GM12878 (cell line): Measurements from ENCODE around the gene GINS1. TPM values are rescaled to one million over a fixed set of nuclear protein-coding genes. Genes with fewer than 3 reads are reported as not detected.

Experiments
- ATAC-seq: fragments of 200-7000 bp; cut with Tn5 transposase; 3 replicates; pipeline ENCODE4 v1.9.1; 2020; ENCODE audit warnings: mild to moderate bottlenecking, moderate library complexity
- BruUV-seq: library from RNA; stranded (reverse); fragments of 400-500 nt; replicated peaks from 2 replicates; lab custom pipeline; 2021; lab: Mats Ljungman, UMichigan
- CTCF ChIA-PET: fragments of 300-600 bp; sonication (Branson Sonifier 250); formaldehyde crosslinking; extraction: SDS; loops from one replicate; lab custom pipeline; 2021; ENCODE audit warnings: inconsistent platforms; lab: Yijun Ruan, JAX
- POLR2A ChIA-PET: fragments of 350-600 bp; formaldehyde crosslinking; extraction: SDS; loops from one replicate; lab custom pipeline; 2021; ENCODE audit warnings: inconsistent platforms; lab: Charles Lee
- RAD21 ChIA-PET: fragments of 300-600 bp; sonication (Branson Sonifier 250); formaldehyde crosslinking; loops from one replicate; lab custom pipeline; 2023; ENCODE audit warnings: antibody characterized with exemption; ENCODE audit not compliant: unreplicated experiment; lab: Charles Lee
- SMC1A ChIA-PET: fragments of 300-600 bp; sonication (Branson Sonifier 250); formaldehyde crosslinking; loops from one replicate; lab custom pipeline; 2023; ENCODE audit not compliant: unreplicated experiment, uncharacterized antibody; lab: Charles Lee
- DNase-seq: peaks from one replicate; pipeline ENCODE4 v3.0.0-alpha.2; 2011; ENCODE audit warnings: low read depth, low spot score
- FAIRE-seq: peaks from 3 replicates; lab custom pipeline; 2011; peaks lifted over from hg19 to GRCh38; lab: Jason Lieb, UNC
- H2AFZ ChIP-seq: 2 replicates; pipeline ENCODE4 v1.6.0; 2011; ENCODE audit warnings: low read depth, low read length, control low read depth; ENCODE audit not compliant: control insufficient read depth
- H3K27ac ChIP-seq: 2 replicates; pipeline ENCODE4 v1.5.1; 2011; ENCODE audit warnings: control low read depth; ENCODE audit not compliant: control insufficient read depth, insufficient read depth
- H3K27me3 ChIP-seq, 2 experiments: replicated peaks in 1 of 2; 2 replicates each; pipeline versions ENCODE4 v1.6.0 to v1.6.1; 2011; ENCODE audit warnings: low read length in 1 of 2; ENCODE audit not compliant: control insufficient read depth in 2 of 2, insufficient read depth in 2 of 2
- H3K36me3 ChIP-seq, 2 experiments: 2 replicates each; pipeline ENCODE4 v1.5.1; 2011; ENCODE audit warnings: low read length in 1 of 2; ENCODE audit not compliant: control insufficient read depth in 2 of 2, insufficient read depth in 2 of 2
- H3K4me1 ChIP-seq: 2 replicates; pipeline ENCODE4 v1.6.1; 2011; ENCODE audit warnings: mild to moderate bottlenecking, low read length, moderate library complexity, mixed read lengths; ENCODE audit not compliant: control insufficient read depth, insufficient read depth
- H3K4me2 ChIP-seq: 2 replicates; pipeline ENCODE4 v1.6.0; 2011; ENCODE audit warnings: control low read depth; ENCODE audit not compliant: control insufficient read depth, insufficient read depth
- H3K4me3 ChIP-seq: fragments of 200-600 bp; sonication (generic); 2 replicates; pipeline ENCODE4 v1.5.1; 2016
- H3K79me2 ChIP-seq: 2 replicates; pipeline ENCODE4 v1.6.0; 2011; ENCODE audit warnings: low read length; ENCODE audit not compliant: control insufficient read depth, insufficient read depth
- H3K9ac ChIP-seq: 2 replicates; pipeline ENCODE4 v1.8.0; 2011; ENCODE audit warnings: low read length, control low read depth, mixed read lengths; ENCODE audit not compliant: control insufficient read depth, insufficient read depth
- H3K9me3 ChIP-seq: replicated peaks from 3 replicates; pipeline ENCODE4 v1.5.1; 2011; ENCODE audit warnings: mild to moderate bottlenecking, low read length; ENCODE audit not compliant: control insufficient read depth, insufficient read depth
- H4K20me1 ChIP-seq: 2 replicates; pipeline ENCODE4 v1.6.0; 2011; ENCODE audit not compliant: control insufficient read depth, insufficient read depth
- EGR1 ChIP-seq, 2 experiments: IDR thresholded peaks; 1 replicate in 1 of 2; 2 replicates in 1 of 2; pipeline ENCODE4 v1.6.1; 2011 to 2012; ENCODE audit warnings: low read depth in 2 of 2, low read length in 2 of 2, borderline replicate concordance in 1 of 2, mild to moderate bottlenecking in 1 of 2, moderate library complexity in 1 of 2
- GATAD2B ChIP-seq: fragments of 450-650 bp; conservative IDR thresholded peaks from 2 replicates; pipeline ENCODE4 v1.6.1; 2017; ENCODE audit warnings: low read depth, mild to moderate bottlenecking, moderate library complexity
- HCFC1 ChIP-seq: fragments of 150-350 bp; IDR thresholded peaks from 2 replicates; pipeline ENCODE4 v1.6.1; 2014; ENCODE audit warnings: low read length
- IRF4 ChIP-seq: IDR thresholded peaks from 2 replicates; pipeline ENCODE4 v1.6.1; 2011; ENCODE audit warnings: low read depth, low read length
- JUND ChIP-seq: IDR thresholded peaks from 2 replicates; pipeline ENCODE4 v1.6.1; 2012; ENCODE audit warnings: low read depth, mild to moderate bottlenecking, low read length, improper control_type of control experiment, moderate library complexity
- MTA3 ChIP-seq: IDR thresholded peaks from 2 replicates; pipeline ENCODE4 v1.6.1; 2012; ENCODE audit warnings: low read length, inconsistent platforms, borderline replicate concordance
- MXI1 ChIP-seq: fragments of 150-350 bp; IDR thresholded peaks from 2 replicates; pipeline ENCODE4 v1.6.1; 2011; ENCODE audit warnings: low read depth, mild to moderate bottlenecking, inconsistent platforms, low read length, improper control_type of control experiment
- POLR2AphosphoS2 ChIP-seq: IDR thresholded peaks from 2 replicates; pipeline ENCODE4 v1.6.1; 2011; ENCODE audit warnings: low read depth, mild to moderate bottlenecking, low read length, improper control_type of control experiment, moderate library complexity
- RELA ChIP-seq: fragments of 450-650 bp; IDR thresholded peaks from 2 replicates; pipeline ENCODE4 v1.8.0; 2014; ENCODE audit warnings: borderline replicate concordance; ENCODE audit not compliant: partially characterized antibody
- TAF1 ChIP-seq: IDR thresholded peaks from 2 replicates; pipeline ENCODE4 v1.6.1; 2011; ENCODE audit warnings: mild to moderate bottlenecking, low read depth, low read length, borderline replicate concordance
- TBL1XR1 ChIP-seq: IDR thresholded peaks from 2 replicates; pipeline ENCODE4 v1.6.1; 2012; ENCODE audit warnings: low read depth, low read length, improper control_type of control experiment
- ZNF687 ChIP-seq: fragments of 450-650 bp; IDR thresholded peaks from 2 replicates; pipeline ENCODE4 v1.6.1; 2017; ENCODE audit warnings: mild to moderate bottlenecking, moderate library complexity
- WGBS: methylation state at CpG from one replicate; pipeline ENCODE4 v1.1.6; 2016; ENCODE audit warnings: low lambda C conversion rate; ENCODE audit not compliant: insufficient replicate concordance, insufficient coverage; ENCODE audit errors: missing lambda C conversion rate; 5-methylcytosine and 5-hydroxymethylcytosine counted together
- in situ Hi-C: fragments of 300-500 bp; cut with MboI; formaldehyde crosslinking; loops from 9 replicates; pipeline ENCODE4 v1.14.3; 2018; ENCODE audit warnings: mixed read lengths
- intact Hi-C: fragments of 100-400 bp; cut with micrococcal nuclease; formaldehyde crosslinking; loops from one replicate; pipeline ENCODE4 v1.14.2; 2022; ENCODE audit not compliant: unreplicated experiment
- polyA plus RNA-seq, 11 experiments: library from polyadenylated mRNA; depleted of rRNA in 4 of 11; unstranded in 6 of 11; stranded (reverse) in 5 of 11; fragments of >200 nt; fragmentation: Nextera tagmentation in 4 of 11; fragmentation: Illumina TruSeq in 1 of 11; extraction: Ambion mirVana in 4 of 11; extraction: Trizol in 1 of 11; gene quantifications; 1 replicate in 1 of 11; 2 replicates in 10 of 11; pipeline versions ENCODE4 v1.2.1 to v1.2.3, GENCODE V29; 2011 to 2016; ENCODE audit warnings: inconsistent platforms in 2 of 11, missing spikeins in 2 of 11, low read depth in 1 of 11
- total RNA-seq, 4 experiments: library from RNA; depleted of rRNA in 3 of 4; stranded (reverse); fragments of >200 nt in 3 of 4; fragmentation: Illumina TruSeq in 1 of 4; extraction: Trizol in 1 of 4; gene quantifications; 2 replicates each; pipeline versions ENCODE4 v1.2.1 to v1.2.3, GENCODE V29; 2013 to 2021

GINS1 gene
- total and polyA plus RNA-seq, 10 of the 15 experiments (the other 5 are each of a cell fraction or from before 2014, with no cell fraction given), result 13.0 to 44.6 (median 30.3) TPM

GRCh38 chr20:25494506-25495188 is 87.2 kb downstream of the GINS1 start:
- Histone ChIP-seq H3K27me3 (no peaks in the 10 kb centered on the region), H3K36me3 (no peaks in the 10 kb centered on the region), H3K4me3 (no peak overlapping the region), H3K4me2 (no peak overlapping the region), H3K27ac (no peak overlapping the region), H4K20me1 (no peaks in the 10 kb centered on the region), H3K9ac (no peak overlapping the region), H2AFZ (no peak overlapping the region), H3K4me1 (no peaks in the 10 kb centered on the region), H3K9me3 (no peaks in the 10 kb centered on the region), H3K79me2 (no peaks in the 10 kb centered on the region)
- in situ Hi-C loops (no loop called here), intact Hi-C loops (no loop called here)
- ChIA-PET POLR2A (no interaction called here), CTCF (no interaction called here), RAD21 (no interaction called here), SMC1A (no interaction called here)
- 42% methylated on average over 13 of the region's 17 CpGs for WGBS
- no peak for ATAC-seq
- TF ChIP-seq JUND, result no peak
- TF ChIP-seq MTA3, result no peak
- no peak for TF ChIP-seq TBL1XR1
- TF ChIP-seq EGR1 (IDR thresholded peaks at IDR 0.05; ENCODE audit: borderline replicate concordance in 1 of 2, low read depth in 2 of 2, low read length in 2 of 2), result no peak
- no peak for FAIRE-seq
- BruUV-seq, result no TSS peak
- no peak for DNase-seq

GRCh38 chr20:25495189-25495824 is 87.8 kb downstream of the GINS1 start:
- intact Hi-C loops (no loop called here), in situ Hi-C loops (no loop called here)
- ChIA-PET POLR2A (no interaction called here), RAD21 (no interaction called here), CTCF (no interaction called here), SMC1A (no interaction called here)
- Histone ChIP-seq H3K4me1 (no peaks in the 10 kb centered on the region), H3K36me3 (no peaks in the 10 kb centered on the region), H3K79me2 (no peaks in the 10 kb centered on the region), H2AFZ (no peak overlapping the region), H3K4me2 (no peak overlapping the region), H3K4me3 (no peak overlapping the region), H3K9ac (no peak overlapping the region), H3K9me3 (no peaks in the 10 kb centered on the region), H4K20me1 (no peaks in the 10 kb centered on the region), H3K27me3 (no peaks in the 10 kb centered on the region), H3K27ac (no peak overlapping the region)
- FAIRE-seq (no peak), DNase-seq (no peak), ATAC-seq (no peak)
- 57% methylated on average over 18 of the region's 18 CpGs for WGBS
- BruUV-seq, result no TSS peak
- TF ChIP-seq MXI1 (no peak), POLR2AphosphoS2 (no peak), RELA (no peak), TAF1 (no peak), HCFC1 (no peak), ZNF687 (no peak), IRF4 (no peak), GATAD2B (no peak)
